ENCODE data around the gene KCNMB4.

KCNMB4 gene, protein sequence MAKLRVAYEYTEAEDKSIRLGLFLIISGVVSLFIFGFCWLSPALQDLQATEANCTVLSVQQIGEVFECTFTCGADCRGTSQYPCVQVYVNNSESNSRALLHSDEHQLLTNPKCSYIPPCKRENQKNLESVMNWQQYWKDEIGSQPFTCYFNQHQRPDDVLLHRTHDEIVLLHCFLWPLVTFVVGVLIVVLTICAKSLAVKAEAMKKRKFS

DNA sequence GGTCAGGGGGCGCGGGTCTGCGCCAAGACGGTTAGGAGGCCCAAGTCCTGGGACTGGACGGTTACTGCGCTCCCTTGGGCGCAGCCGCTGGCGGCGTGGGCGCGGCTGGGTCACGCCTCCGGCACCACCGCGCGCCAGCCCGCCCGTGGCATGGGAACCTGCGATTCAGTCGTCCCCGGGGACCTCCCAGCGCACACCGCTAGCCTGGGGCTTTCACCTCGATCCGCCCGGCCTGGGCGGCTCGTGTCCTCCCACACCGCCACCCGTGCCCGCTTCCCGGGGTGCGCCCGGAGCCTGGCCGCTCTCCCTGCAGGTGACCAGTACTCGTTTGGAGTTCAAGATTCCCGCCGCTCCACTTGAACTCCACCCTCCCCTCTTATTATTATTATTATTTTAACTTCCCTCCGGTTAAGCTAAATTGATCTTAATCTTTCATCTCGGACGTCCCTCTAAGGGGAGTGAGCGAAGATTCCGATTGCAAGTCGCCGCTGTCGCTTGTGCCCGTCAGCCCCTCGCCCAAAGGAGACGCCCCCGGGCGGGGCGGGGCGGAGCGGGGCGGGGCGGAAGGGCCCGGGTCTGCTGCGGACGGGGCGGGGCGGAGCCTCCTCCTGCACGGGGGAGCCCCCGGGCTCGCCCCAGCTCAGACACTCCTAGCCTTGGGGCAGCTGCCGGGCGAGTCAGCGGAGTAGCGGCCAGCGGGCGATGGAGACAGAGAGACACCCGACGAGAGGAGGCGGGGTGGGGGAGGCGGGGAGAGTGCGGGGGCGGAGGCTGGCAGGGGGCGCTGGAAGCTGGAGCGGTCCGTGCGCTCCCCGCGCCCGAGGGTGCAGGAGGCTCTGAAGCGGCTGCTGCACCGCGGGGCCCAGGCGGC, at the start of gene KCNMB4:
TSS of gene KCNMB4 (plus strand) at position 643 of the 871 bp plus-strand sequence. CDS start 445 bp downstream, outside the sequence.
- no peaks in the 10 kb centered on the region for H3K9me3 ChIP-seq (ENCODE audit: insufficient read depth, low read length, severe bottlenecking)
- TF ChIP-seq EZH2 (IDR thresholded peaks at IDR 0.05; ENCODE audit: borderline replicate concordance, low read depth, low read length, severe bottlenecking), result peak; percentile 81
- TF ChIP-seq, protein P1, sequence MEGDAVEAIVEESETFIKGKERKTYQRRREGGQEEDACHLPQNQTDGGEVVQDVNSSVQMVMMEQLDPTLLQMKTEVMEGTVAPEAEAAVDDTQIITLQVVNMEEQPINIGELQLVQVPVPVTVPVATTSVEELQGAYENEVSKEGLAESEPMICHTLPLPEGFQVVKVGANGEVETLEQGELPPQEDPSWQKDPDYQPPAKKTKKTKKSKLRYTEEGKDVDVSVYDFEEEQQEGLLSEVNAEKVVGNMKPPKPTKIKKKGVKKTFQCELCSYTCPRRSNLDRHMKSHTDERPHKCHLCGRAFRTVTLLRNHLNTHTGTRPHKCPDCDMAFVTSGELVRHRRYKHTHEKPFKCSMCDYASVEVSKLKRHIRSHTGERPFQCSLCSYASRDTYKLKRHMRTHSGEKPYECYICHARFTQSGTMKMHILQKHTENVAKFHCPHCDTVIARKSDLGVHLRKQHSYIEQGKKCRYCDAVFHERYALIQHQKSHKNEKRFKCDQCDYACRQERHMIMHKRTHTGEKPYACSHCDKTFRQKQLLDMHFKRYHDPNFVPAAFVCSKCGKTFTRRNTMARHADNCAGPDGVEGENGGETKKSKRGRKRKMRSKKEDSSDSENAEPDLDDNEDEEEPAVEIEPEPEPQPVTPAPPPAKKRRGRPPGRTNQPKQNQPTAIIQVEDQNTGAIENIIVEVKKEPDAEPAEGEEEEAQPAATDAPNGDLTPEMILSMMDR (IDR thresholded peaks at IDR 0.05; ENCODE audit: borderline replicate concordance, extremely low read depth, low read length, poor library complexity, severe bottlenecking), result no peak
- H3K4me2 ChIP-seq (ENCODE audit: insufficient read depth, low read length), result peak within 1 kb of the TSS; percentile 99
- peaks cover 36% of the 10 kb centered on the region for H3K27me3 ChIP-seq (ENCODE audit: insufficient read depth, low read length, poor library complexity)
- ATAC-seq (ENCODE audit: insufficient read depth, low read depth) (peak; percentile 87), DNase-seq (peak; percentile 73)
- H3K36me3 ChIP-seq (ENCODE audit: insufficient read depth, low read length), result no peaks in the 10 kb centered on the region
- H3K79me2 ChIP-seq (ENCODE audit: insufficient read depth, low read length), result no peaks in the 10 kb centered on the region
- H3K4me1 ChIP-seq (ENCODE audit: insufficient read depth, low read length), result peaks cover 20% of the 10 kb centered on the region
- peak within 1 kb of the TSS; percentile 64 for H2AFZ ChIP-seq (ENCODE audit: low read depth, low read length)
- H3K27ac ChIP-seq (ENCODE audit: low read length), result no peak within 1 kb of the TSS
- 0 out of 2 replicates have a peak, but pooled peaks cover 3% of the 10 kb centered on the region for H4K20me1 ChIP-seq (ENCODE audit: insufficient read depth, low read length)
- H3K4me3 ChIP-seq (ENCODE audit: low read depth in 1 of 2, low read length in 2 of 2), result peak within 1 kb of the TSS; percentile 64 to 84; a peak in 3 of 4 replicates
- peak within 1 kb of the TSS; percentile 52 for H3K9ac ChIP-seq (ENCODE audit: low read depth, low read length)

GRCh38 chr12:70317781-70318180, 48.3 kb upstream of the KCNMB4 start:
- ATAC-seq (ENCODE audit: insufficient read depth, low read depth), result no peak; the same call in 2 of the 3 replicates
- H3K79me2 ChIP-seq (ENCODE audit: insufficient read depth, low read length), result peaks cover 76% of the 10 kb centered on the region
- no peaks in the 10 kb centered on the region for H3K4me1 ChIP-seq (ENCODE audit: insufficient read depth, low read length)
- peaks cover 30% of the 10 kb centered on the region for H3K36me3 ChIP-seq (ENCODE audit: insufficient read depth, low read length)
- H3K4me3 ChIP-seq (ENCODE audit: low read depth in 1 of 2, low read length in 2 of 2), result no peak overlapping the region
- H3K4me2 ChIP-seq (ENCODE audit: insufficient read depth, low read length), result no peak overlapping the region
- no peak for DNase-seq
- TF ChIP-seq EZH2 (IDR thresholded peaks at IDR 0.05; ENCODE audit: borderline replicate concordance, low read depth, low read length, severe bottlenecking), result no peak
- H3K9ac ChIP-seq (ENCODE audit: low read depth, low read length), result no peak overlapping the region
- H3K27ac ChIP-seq (ENCODE audit: low read length), result no peak overlapping the region
- no peaks in the 10 kb centered on the region for H3K27me3 ChIP-seq (ENCODE audit: insufficient read depth, low read length, poor library complexity)
- H4K20me1 ChIP-seq (ENCODE audit: insufficient read depth, low read length), result peaks cover 14% of the 10 kb centered on the region; the same call in 1 of the 2 replicates
- no peak overlapping the region for H2AFZ ChIP-seq (ENCODE audit: low read depth, low read length)
- no peaks in the 10 kb centered on the region for H3K9me3 ChIP-seq (ENCODE audit: insufficient read depth, low read length, severe bottlenecking)

GRCh38 chr12:70319605-70320004, 46.5 kb upstream of the KCNMB4 start:
- DNase-seq, result no peak
- Histone ChIP-seq H3K4me1 (ENCODE audit: insufficient read depth, low read length) (no peaks in the 10 kb centered on the region), H4K20me1 (ENCODE audit: insufficient read depth, low read length) (peaks cover 14% of the 10 kb centered on the region; the same call in 1 of the 2 replicates), H2AFZ (ENCODE audit: low read depth, low read length) (no peak overlapping the region), H3K79me2 (ENCODE audit: insufficient read depth, low read length) (peaks cover 64% of the 10 kb centered on the region), H3K4me2 (ENCODE audit: insufficient read depth, low read length) (no peak overlapping the region), H3K4me3 (ENCODE audit: low read depth in 1 of 2, low read length in 2 of 2) (no peak overlapping the region), H3K27me3 (ENCODE audit: insufficient read depth, low read length, poor library complexity) (no peaks in the 10 kb centered on the region), H3K9me3 (ENCODE audit: insufficient read depth, low read length, severe bottlenecking) (no peaks in the 10 kb centered on the region), H3K36me3 (ENCODE audit: insufficient read depth, low read length) (peaks cover 36% of the 10 kb centered on the region), H3K27ac (ENCODE audit: low read length) (no peak overlapping the region), H3K9ac (ENCODE audit: low read depth, low read length) (no peak overlapping the region)
- TF ChIP-seq, protein P1 (IDR thresholded peaks at IDR 0.05; ENCODE audit: borderline replicate concordance, extremely low read depth, low read length, poor library complexity, severe bottlenecking), result no peak
- TF ChIP-seq EZH2 (IDR thresholded peaks at IDR 0.05; ENCODE audit: borderline replicate concordance, low read depth, low read length, severe bottlenecking), result no peak
- no peak for ATAC-seq (ENCODE audit: insufficient read depth, low read depth)

DNA sequence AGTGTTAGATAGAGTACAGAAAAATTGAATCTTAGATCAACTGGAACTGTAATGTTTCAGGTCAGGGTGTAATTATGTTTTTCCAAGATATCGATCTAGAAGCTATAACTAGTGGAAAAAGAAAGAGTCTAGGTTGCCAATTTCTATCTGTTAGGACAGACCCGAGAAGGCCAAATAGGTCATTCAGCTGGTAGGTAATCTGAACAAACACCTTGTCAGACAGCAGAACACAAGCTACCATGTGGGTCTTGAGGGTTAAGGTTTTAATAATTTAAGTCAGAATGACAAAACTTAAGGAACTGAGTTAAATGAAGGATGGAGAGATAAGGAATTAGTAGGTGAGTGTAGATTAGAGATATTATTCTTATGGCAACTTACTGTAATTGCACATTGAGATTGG, 44.9 kb upstream of the KCNMB4 start:
- no peak overlapping the region for H3K4me3 ChIP-seq (ENCODE audit: low read depth in 1 of 2, low read length in 2 of 2)
- H3K9me3 ChIP-seq (ENCODE audit: insufficient read depth, low read length, severe bottlenecking), result no peaks in the 10 kb centered on the region
- ATAC-seq (ENCODE audit: insufficient read depth, low read depth) (no peak), DNase-seq (no peak)
- H3K4me2 ChIP-seq (ENCODE audit: insufficient read depth, low read length), result no peak overlapping the region
- peaks cover 35% of the 10 kb centered on the region for H3K36me3 ChIP-seq (ENCODE audit: insufficient read depth, low read length)
- H3K27ac ChIP-seq (ENCODE audit: low read length), result no peak overlapping the region
- no peak overlapping the region for H3K9ac ChIP-seq (ENCODE audit: low read depth, low read length)
- TF ChIP-seq EZH2 (IDR thresholded peaks at IDR 0.05; ENCODE audit: borderline replicate concordance, low read depth, low read length, severe bottlenecking), result no peak
- TF ChIP-seq, protein P1 (IDR thresholded peaks at IDR 0.05; ENCODE audit: borderline replicate concordance, extremely low read depth, low read length, poor library complexity, severe bottlenecking), result no peak
- peaks cover 8% of the 10 kb centered on the region; the same call in 1 of the 2 replicates for H4K20me1 ChIP-seq (ENCODE audit: insufficient read depth, low read length)
- H3K79me2 ChIP-seq (ENCODE audit: insufficient read depth, low read length), result peaks cover 55% of the 10 kb centered on the region
- H3K27me3 ChIP-seq (ENCODE audit: insufficient read depth, low read length, poor library complexity), result no peaks in the 10 kb centered on the region
- H3K4me1 ChIP-seq (ENCODE audit: insufficient read depth, low read length), result no peaks in the 10 kb centered on the region
- no peak overlapping the region for H2AFZ ChIP-seq (ENCODE audit: low read depth, low read length)

Data from DND-41 (cell line).